AG08396 (cell line): ENCODE measurements around the gene TROAP.
A peak's percentile ranks its signal among the peaks of the same experiment; 100 is the strongest.
"Not testable (repeated sequence)": the region's sequence is repeated elsewhere in the genome, so short reads cannot be mapped to it uniquely, and the experiment has no call there.

ENCODE experiments used
- DNase-seq: peaks from one replicate; pipeline ENCODE4 v3.0.0; 2012; ENCODE audit warnings: low spot score, mixed read lengths

TROAP gene

GRCh38 chr12:49294086-49294803 lies 28.8 kb upstream of the TROAP start:
- DNase-seq: no peak

DNA sequence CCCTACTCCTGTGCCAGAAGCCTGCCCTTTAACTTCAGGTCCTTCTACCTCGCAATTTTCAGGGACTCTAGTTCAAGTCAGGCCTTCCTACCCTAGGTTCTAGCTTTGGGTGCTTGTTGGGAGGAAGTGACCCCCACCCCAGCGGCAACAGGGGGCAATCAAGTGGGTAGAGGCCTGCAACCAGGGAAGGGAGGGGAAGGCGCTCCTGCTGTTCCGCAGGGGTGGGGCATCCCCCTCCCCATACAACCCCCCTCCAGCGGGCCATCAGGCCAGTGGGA lies 28.3 kb upstream of the TROAP start:
- DNase-seq: no peak

GRCh38 chr12:49295082-49295936 lies 27.7 kb upstream of the TROAP start, which contains the start of gene PRPH:
TSS of gene PRPH (plus strand) at chr12:49295147. CDS start at chr12:49295201, 54 bp downstream.
- no peak for DNase-seq

GRCh38 chr12:49296034-49296835 lies 26.8 kb upstream of the TROAP start:
- DNase-seq: peak; percentile 70

GRCh38 chr12:49296836-49297694 lies 26.0 kb upstream of the TROAP start:
- DNase-seq: no peak

- no peak for DNase-seq
Measured at GRCh38 chr12:49297695-49298060, 25.4 kb upstream of the TROAP start.

DNA sequence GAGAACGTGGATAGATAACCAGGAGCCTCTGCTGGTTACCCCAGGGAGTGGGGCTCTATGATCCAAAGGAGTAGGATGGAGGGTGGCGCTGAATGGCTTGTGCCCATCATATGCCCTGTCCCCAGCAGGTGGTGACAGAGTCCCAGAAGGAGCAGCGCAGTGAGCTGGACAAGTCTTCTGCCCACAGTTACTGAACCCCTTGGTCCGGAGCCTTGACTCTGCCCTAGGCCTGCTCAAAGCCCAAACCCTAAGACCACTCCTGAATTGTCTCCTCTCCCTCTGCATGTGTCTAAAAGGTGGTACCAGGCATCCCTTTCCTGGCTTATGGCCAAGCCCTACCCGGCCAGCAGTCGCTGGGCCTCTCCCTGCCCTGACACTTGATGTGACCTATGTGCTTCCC lies 24.9 kb upstream of the TROAP start:
- no peak for DNase-seq

DNA sequence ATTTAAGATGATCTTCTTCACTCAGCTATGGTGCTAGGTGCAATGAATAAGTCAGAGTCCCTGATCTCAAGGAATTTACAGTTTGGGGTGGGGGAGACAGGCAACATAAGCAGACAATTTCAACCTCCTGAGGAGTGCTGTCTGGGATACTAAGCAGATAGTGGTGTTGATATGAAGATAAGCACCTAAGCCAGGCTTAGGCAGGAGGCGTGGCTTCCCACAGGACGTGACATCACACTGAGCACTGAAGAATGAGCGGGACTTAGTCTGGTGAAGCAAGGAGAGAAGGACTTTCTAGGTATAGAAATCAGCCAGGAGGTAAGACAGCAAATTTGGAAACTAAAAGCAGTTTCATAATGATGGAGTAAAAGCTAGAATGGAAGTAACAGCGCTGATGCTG lies 21.3 kb upstream of the TROAP start:
- DNase-seq: no peak

DNA sequence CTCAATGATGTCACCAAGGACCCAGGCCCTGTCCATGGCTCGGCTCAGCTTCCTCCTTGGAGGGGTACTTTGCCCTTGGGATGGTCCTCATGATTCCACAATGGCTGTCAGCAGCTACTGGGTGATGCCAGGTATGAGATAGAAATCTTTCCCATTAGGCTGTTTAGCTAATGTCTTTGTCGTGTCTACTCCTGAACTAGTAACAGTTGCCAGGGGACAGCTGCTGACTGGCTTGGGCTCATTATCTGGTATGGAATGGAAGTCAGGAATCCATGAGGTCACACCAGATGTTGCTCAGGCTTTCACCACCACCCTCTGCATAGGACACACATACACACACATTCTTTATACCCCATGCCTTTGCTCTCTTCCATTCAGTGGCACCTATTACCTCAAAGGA lies 18.9 kb upstream of the TROAP start:
- DNase-seq: peak; percentile 64

- no peak for DNase-seq
Measured at GRCh38 chr12:49305762-49306510, 17.1 kb upstream of the TROAP start.

GRCh38 chr12:49309386-49309785 lies 13.7 kb upstream of the TROAP start:
- DNase-seq: no peak

- DNase-seq: not testable (repeated sequence)
Measured at GRCh38 chr12:49310451-49311000, 12.5 kb upstream of the TROAP start.

DNA sequence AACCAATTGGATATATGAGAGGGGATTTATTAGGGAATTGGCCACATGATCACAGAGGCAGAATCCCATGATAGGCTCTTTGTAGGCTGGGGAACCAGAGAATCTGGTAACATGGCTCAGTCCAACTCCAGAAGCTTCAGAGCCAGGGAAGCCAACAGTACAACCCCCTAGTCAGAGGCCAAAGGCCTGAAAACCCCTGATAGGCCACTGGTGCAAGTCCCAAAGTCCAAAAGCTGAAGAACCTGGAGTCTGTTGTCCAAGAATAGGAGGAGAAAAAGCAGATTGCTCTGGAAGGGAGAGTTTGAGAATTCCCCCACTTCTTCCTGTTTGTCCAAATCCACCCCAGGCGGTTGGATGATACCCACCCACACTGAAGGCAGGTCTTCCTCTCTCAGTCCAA lies 8.2 kb upstream of the TROAP start:
- DNase-seq: no peak

- not testable (repeated sequence) for DNase-seq
Measured at GRCh38 chr12:49317118-49317517, 5.9 kb upstream of the TROAP start.

DNA sequence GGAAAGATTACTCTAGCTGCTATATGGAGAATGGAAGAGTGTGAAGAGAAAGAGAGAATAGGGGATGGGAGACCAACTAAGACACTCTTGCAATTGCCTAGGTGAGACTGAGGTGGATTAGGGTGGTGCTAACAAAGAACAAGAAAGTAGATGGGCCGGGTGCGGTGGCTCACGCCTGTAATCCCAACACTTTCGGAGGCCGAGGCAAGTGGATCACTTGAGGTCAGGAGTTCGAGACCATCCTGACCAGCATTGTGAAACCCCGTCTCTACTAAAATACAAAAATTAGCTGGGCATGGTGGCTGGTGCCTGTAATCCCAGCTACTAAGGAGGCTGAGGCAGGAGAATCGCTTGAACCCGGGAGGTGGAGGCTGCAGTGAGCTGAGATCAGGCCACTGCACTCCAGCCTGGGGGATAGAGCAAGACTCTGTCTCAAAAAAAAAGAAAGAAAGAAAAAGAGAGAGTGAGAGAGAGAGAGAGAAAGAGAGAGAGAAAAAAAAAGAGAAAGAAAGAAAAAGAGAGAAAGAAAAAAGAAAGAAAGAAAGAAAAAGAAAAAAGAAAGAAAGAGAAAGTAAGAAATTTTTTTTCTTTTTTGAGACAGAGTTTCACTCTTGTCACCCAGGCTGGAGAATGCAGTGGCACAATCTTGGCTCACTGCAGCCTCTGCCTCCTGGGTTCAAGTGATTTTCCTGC lies 2.5 kb upstream of the TROAP start:
- DNase-seq: not testable (repeated sequence)

DNA sequence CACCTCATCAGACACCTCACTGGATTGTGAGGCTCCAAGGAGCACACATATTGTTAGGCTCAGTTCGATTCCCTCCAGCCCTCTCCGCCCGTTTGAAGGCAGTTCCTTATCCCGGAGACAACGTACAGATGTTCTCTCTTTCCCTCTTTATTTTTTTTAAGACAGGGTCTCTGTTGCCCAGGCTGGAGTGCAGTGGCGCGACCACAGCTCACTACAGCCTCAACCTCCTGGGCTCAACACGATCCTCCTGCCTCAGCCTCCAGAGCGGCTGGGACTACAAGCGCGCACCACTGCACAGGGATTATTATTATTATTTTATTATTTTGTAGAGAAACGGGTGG lies 718 bp upstream of the TROAP start:
- no peak for DNase-seq

DNA sequence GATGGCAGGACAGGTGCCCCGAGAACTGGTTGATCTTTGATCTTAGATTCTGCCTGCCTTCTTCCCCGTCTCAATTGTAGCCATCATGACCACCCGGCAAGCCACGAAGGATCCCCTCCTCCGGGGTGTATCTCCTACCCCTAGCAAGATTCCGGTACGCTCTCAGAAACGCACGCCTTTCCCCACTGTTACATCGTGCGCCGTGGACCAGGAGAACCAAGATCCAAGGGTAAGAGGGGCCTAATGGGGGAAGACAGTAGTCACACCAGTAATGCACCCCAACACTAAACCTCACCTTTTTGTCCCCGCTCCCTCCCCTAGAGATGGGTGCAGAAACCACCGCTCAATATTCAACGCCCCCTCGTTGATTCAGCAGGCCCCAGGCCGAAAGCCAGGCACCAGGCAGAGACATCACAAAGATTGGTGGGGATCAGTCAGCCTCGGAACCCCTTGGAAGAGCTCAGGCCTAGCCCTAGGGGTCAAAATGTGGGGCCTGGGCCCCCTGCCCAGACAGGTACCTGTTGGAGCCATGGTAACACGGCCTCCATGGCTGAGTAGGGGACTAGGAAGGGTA lies 556 bp downstream of the TROAP start:
- DNase-seq: no peak

DNA sequence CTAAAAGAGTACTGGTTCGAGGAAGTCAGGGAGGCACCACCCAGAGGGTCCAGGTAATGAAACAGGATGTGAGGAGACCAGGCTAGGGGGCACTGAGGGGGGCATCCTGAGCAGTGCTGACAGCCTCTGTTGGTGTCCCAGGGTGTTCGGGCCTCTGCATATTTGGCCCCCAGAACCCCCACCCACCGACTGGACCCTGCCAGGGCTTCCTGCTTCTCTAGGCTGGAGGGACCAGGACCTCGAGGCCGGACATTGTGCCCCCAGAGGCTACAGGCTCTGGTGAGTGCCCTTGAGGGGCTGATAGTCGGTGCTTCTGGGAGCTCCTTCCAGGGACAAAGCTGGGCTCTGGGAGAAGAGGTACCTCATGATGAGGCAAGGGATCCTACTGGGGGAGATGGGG lies 2.6 kb downstream of the TROAP start:
- DNase-seq: no peak

DNA sequence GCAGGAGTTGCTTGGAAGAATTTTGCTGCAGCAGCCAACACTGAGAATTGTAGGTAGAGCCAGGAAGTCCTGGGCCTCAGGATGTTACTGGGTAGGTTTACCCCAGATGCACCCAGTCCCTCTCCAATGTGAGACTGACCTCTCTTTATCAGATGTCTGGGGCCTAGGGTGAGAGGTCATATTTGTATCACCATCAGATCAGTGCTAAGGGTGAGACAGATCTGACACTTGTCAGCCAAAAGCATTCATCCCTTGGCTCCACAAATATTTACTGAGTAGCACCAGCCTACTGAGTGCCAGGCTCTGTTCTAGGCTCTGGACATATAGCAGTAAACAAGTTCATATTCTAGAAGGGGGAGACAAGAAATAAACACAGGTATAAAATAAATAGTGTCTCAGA lies 4.3 kb downstream of the TROAP start:
- DNase-seq: no peak

DNA sequence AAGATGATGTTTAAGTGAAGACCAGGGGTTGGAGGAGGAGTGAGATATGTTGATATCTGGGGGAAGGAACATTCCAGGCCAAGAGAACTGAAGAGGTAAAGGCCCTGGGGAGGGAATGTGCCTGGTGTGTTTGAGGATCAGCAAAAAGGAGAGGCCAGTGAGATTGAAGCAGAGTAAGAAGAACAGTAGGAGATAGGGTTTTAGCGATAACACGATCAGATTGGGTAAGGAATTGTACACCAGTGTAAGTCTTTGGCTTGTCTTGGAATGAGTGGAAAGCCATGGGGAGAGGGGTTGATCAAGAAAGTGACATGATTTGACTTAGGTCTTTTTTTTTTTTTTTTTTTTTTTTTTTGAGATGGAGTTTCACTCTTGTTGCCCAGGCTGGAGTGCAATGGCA lies 4.8 kb downstream of the TROAP start:
- DNase-seq: no peak
